Stimulated activated CD8-positive, alpha-beta memory T cell treated with anti-CD3 and anti-CD28 coated beads, Interleukin-7, amount 100 ng/mL, for 1 hour (primary cell): ENCODE results near the gene ADAM20.
"Not testable (repeated sequence)": the region's sequence is repeated elsewhere in the genome, so short reads cannot be mapped to it uniquely, and the experiment has no call there.

ENCODE experiments used
- DNase-seq, 2 donors: peaks; one replicate each; pipeline ENCODE4 v3.0.0-alpha.2; 2020; ENCODE audit warnings: low read depth in 2 of 2

ADAM20 gene

GRCh38 chr14:70534904-70535303 is at the start of gene ADAM20:
Gene ADAM20, minus strand, starts transcription at chr14:70535004. Its CDS starts 10,247 bp downstream, at chr14:70524757.
- no peak for DNase-seq

- no peak for DNase-seq
Observed at GRCh38 chr14:70576891-70577290, 42.1 kb upstream of the ADAM20 start.

- no peak for DNase-seq
Observed at GRCh38 chr14:70573050-70573449, 38.2 kb upstream of the ADAM20 start.

- DNase-seq, result no peak
Observed at GRCh38 chr14:70571139-70571538, 36.3 kb upstream of the ADAM20 start.

- no peak for DNase-seq
Observed at GRCh38 chr14:70567791-70568190, 33.0 kb upstream of the ADAM20 start.

DNA sequence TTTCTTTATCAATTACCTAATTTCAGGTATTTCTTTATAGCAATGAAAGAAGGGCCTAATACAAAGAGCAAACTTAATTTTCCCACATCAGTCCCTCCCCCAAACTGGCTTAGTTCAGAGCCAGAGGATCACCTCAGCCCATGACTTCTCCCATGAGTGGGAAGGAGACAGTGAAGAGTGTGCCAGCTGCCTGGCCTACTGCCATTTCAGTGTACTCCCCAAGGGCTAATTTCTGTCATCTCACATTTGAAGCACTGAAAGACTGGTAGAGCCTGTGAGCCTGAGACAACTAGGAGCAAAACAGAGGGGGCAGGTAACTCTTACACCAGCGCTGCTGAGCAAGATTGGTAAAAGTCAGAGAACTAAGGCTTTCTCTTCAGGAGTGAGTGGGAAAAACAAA is 29.1 kb upstream of the ADAM20 start:
- DNase-seq, result no peak

DNA sequence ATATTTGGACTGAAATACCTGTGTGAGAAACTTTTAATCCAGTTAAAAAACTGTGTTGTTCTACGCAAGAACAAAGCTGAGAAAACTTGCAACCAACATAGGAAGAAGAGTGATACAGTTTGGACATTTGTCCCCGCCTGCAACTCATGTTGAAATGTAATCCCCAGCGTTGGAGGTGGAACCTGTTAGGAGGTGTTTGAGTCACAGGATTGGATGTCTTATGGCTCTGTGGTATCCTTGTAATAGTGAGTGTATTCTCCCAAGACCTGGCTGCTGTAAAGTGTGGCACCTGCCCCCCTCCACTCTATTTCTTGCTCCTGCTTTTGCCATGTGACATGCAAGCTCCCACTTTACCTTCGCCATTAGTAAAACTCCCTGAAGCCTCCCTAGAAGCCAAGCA is 28.6 kb upstream of the ADAM20 start:
- no peak for DNase-seq

- DNase-seq, result no peak
Observed at GRCh38 chr14:70558356-70558755, 23.6 kb upstream of the ADAM20 start.

GRCh38 chr14:70555890-70556289 is 21.1 kb upstream of the ADAM20 start:
- DNase-seq, result no peak

- DNase-seq, result no peak
Observed at GRCh38 chr14:70538087-70538486, 3.3 kb upstream of the ADAM20 start.

- DNase-seq, result no peak
Observed at GRCh38 chr14:70536830-70537229, 2.0 kb upstream of the ADAM20 start.

DNA sequence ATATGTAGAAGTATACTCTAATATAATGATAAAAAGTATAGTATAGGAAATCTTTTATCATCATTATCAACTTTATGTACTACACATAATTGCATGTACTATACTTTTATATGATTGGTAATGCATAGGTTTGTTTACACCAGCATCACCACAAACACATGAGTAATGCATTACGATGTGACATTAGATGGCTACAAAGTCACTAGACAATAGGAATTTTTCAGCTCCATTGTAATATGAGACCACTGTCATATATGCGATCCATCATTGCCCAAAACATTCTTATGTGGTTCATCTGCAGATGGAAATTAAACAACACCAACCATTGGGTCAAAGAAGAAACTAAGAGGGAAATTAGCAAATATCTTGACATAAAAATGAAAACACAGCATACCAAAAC is 4.4 kb downstream of the ADAM20 start:
- DNase-seq, result no peak

- DNase-seq, result no peak
Observed at GRCh38 chr14:70527501-70528105, 7.2 kb downstream of the ADAM20 start.

GRCh38 chr14:70525691-70526090 is 9.1 kb downstream of the ADAM20 start:
- DNase-seq, result no peak

- DNase-seq, result no peak
Observed at GRCh38 chr14:70515811-70516210, 19.0 kb downstream of the ADAM20 start.

GRCh38 chr14:70514168-70515069 is 20.4 kb downstream of the ADAM20 start:
- no peak for DNase-seq

DNA sequence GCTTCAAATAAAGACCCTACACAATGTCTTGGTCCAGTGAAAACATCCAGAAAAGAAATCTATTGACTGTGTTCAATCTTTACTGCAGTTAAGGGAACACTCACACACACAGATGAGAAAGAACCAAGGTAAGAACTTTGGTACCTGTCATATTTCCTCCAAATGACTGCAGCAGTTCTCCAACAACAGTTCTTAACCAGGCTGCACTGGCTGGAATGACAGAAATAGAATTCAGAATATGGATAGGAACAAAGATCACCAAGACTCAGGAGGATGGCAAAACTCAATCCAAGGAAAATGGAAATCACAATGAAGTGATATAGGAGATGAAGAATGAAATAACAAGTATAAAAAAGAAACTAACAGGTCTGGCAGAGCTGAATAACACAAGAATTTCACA is 36.6 kb downstream of the ADAM20 start:
- DNase-seq, result no peak

- DNase-seq, result no peak
Observed at GRCh38 chr14:70489579-70490200, 45.1 kb downstream of the ADAM20 start.

- DNase-seq, result not testable (repeated sequence)
Observed at GRCh38 chr14:70477356-70478105, 57.3 kb downstream of the ADAM20 start.

DNA sequence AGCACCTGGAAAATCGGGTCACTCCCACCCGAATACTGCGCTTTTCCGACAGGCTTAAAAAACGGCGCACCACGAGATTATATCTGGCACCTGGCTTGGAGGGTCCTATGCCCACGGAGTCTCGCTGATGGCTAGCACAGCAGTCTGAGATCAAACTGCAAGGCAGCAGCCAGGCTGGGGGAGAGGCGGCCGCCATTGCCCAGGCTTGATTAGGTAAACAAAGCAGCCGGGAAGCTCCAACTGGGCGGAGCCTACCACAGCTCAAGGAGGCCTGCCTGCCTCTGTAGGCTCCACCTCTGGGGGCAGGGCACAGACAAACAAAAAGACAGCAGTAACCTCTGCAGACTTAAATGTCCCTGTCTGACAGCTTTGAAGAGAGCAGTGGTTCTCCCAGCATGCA is 59.3 kb downstream of the ADAM20 start:
- not testable (repeated sequence) for DNase-seq

DNA sequence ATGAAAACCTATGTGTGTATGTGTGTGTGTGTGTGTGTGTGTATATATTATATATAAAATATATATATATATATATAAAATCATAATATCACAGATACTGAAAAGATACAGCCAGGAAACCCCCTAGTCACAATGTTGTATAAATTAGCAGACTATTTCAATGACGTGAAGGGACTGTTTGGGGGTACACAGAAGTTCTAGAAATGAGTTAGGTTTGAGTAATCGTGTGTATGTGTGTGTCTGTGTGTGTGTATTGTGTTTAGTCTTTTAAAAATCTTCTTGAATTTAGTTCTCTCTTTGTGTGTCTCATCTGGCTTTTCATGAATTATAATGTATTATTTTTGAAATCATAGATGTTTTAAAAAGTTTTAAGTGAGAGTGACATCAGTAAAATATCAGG is 61.0 kb downstream of the ADAM20 start:
- DNase-seq, result no peak
